ENCODE data around the gene CTDNEP1.

- TF ChIP-seq PHF8 (IDR thresholded peaks at IDR 0.05; ENCODE audit: borderline replicate concordance, low read depth) (no peak), CTCF (IDR thresholded peaks at IDR 0.05) (no peak), POLR2A (IDR thresholded peaks at IDR 0.05; ENCODE audit: low read length) (no peak), RAD21 (conservative IDR thresholded peaks at IDR 0.05 in 1 of 2, IDR thresholded peaks at IDR 0.05 in 1 of 2) (no peak), MAFK (IDR thresholded peaks at IDR 0.05; ENCODE audit: partially characterized antibody) (no peak), MAX (IDR thresholded peaks at IDR 0.05) (no peak), NFE2L2 (conservative IDR thresholded peaks at IDR 0.05; ENCODE audit: low read length) (no peak), PBX3 (IDR thresholded peaks at IDR 0.05) (no peak), CBX2 (IDR thresholded peaks at IDR 0.05; ENCODE audit: borderline replicate concordance, low read depth) (no peak), JUN (IDR thresholded peaks at IDR 0.05) (no peak)
These were observed 19.4 kb downstream of the CTDNEP1 start for GRCh38 chr17:7232114-7232513.
